HEK293 (cell line): ENCODE results near the gene DRC1.

Experiments used
- CTCF ChIA-PET: fragments of 350-600 bp; formaldehyde crosslinking; extraction: SDS; loops from one replicate; lab custom pipeline; 2021; ENCODE audit warnings: antibody characterized with exemption; lab: Yijun Ruan, JAX
- POLR2A ChIA-PET: fragments of 300-600 bp; formaldehyde crosslinking; extraction: SDS; loops from one replicate; lab custom pipeline; 2020; ENCODE audit warnings: antibody characterized with exemption, inconsistent platforms; lab: Yijun Ruan, JAX
- H3K27ac ChIP-seq: fragments of 200-500 bp; sonication (Bioruptor generic); 2 replicates; pipeline ENCODE4 v1.5.1; 2014; ENCODE audit warnings: low read depth, low read length, control low read depth, inconsistent platforms; ENCODE audit errors: extremely low read depth
- H3K36me3 ChIP-seq, 2 experiments: fragments of 200-500 bp in 1 of 2; sonication (Bioruptor generic) in 1 of 2; 1 replicate in 1 of 2; 2 replicates in 1 of 2; pipeline ENCODE4 v1.5.1; 2014 to 2017; ENCODE audit warnings: inconsistent platforms in 2 of 2, low read length in 2 of 2; ENCODE audit not compliant: control insufficient read depth in 2 of 2, insufficient read depth in 1 of 2
- H3K4me1 ChIP-seq: fragments of 200-500 bp; sonication (Bioruptor generic); 2 replicates; pipeline ENCODE4 v1.5.1; 2014; ENCODE audit warnings: mild to moderate bottlenecking, low read length, inconsistent platforms; ENCODE audit not compliant: control insufficient read depth, insufficient read depth
- H3K4me3 ChIP-seq: 2 replicates; pipeline ENCODE4 v1.5.1; 2011; ENCODE audit warnings: low read depth, mild to moderate bottlenecking, control low read depth, low read length, moderate library complexity
- H3K9me3 ChIP-seq: fragments of 200-500 bp; sonication (Bioruptor generic); 2 replicates; pipeline ENCODE4 v1.5.1; 2014; ENCODE audit warnings: low read depth, low read length, inconsistent platforms; ENCODE audit not compliant: control insufficient read depth, insufficient read depth
- BCL11A ChIP-seq: fragments of 450-650 bp; formaldehyde crosslinking; IDR thresholded peaks from 2 replicates; pipeline ENCODE4 v1.5.1; 2016; ENCODE audit warnings: low read depth, missing biosample characterization, missing genetic modification characterization
- BCL11B ChIP-seq: fragments of 450-650 bp; formaldehyde crosslinking; IDR thresholded peaks from 2 replicates; pipeline ENCODE4 v1.5.1; 2016; ENCODE audit warnings: low read depth, missing biosample characterization, missing genetic modification characterization
- EGR2 ChIP-seq: fragments of 450-650 bp; formaldehyde crosslinking; IDR thresholded peaks from 2 replicates; pipeline ENCODE4 v1.5.1; 2016; ENCODE audit warnings: low read depth, missing biosample characterization, missing genetic modification characterization
- OSR2 ChIP-seq: fragments of 450-650 bp; formaldehyde crosslinking; IDR thresholded peaks from 2 replicates; pipeline ENCODE4 v1.5.1; 2016; ENCODE audit warnings: missing biosample characterization, missing genetic modification characterization
- SALL2 ChIP-seq: fragments of 450-650 bp; formaldehyde crosslinking; IDR thresholded peaks from 2 replicates; pipeline ENCODE4 v1.5.0; 2017; ENCODE audit warnings: missing biosample characterization, mild to moderate bottlenecking, missing genetic modification characterization, borderline replicate concordance
- SP3 ChIP-seq: fragments of 450-650 bp; formaldehyde crosslinking; IDR thresholded peaks from 2 replicates; pipeline ENCODE4 v1.5.1; 2016; ENCODE audit warnings: missing biosample characterization, missing genetic modification characterization
- ZNF146 ChIP-seq: fragments of 450-650 bp; formaldehyde crosslinking; IDR thresholded peaks from 2 replicates; pipeline ENCODE4 v1.5.1; 2016; ENCODE audit warnings: missing biosample characterization, missing genetic modification characterization
- ZNF169 ChIP-seq: fragments of 450-650 bp; formaldehyde crosslinking; IDR thresholded peaks from 2 replicates; pipeline ENCODE4 v1.5.1; 2016; ENCODE audit warnings: missing biosample characterization, missing genetic modification characterization
- ZNF174 ChIP-seq: fragments of 450-650 bp; formaldehyde crosslinking; IDR thresholded peaks from 2 replicates; pipeline ENCODE4 v1.5.0; 2017; ENCODE audit warnings: missing biosample characterization, mild to moderate bottlenecking, missing genetic modification characterization
- ZNF324 ChIP-seq: fragments of 450-650 bp; formaldehyde crosslinking; IDR thresholded peaks from 2 replicates; pipeline ENCODE4 v1.5.1; 2016; ENCODE audit warnings: missing biosample characterization, missing genetic modification characterization
- ZNF416 ChIP-seq: fragments of 450-650 bp; formaldehyde crosslinking; IDR thresholded peaks from 2 replicates; pipeline ENCODE4 v1.5.1; 2016; ENCODE audit warnings: missing biosample characterization, missing genetic modification characterization
- ZNF544 ChIP-seq: fragments of 450-650 bp; formaldehyde crosslinking; IDR thresholded peaks from 2 replicates; pipeline ENCODE4 v1.5.0; 2017; ENCODE audit warnings: missing biosample characterization, missing genetic modification characterization
- ZNF548 ChIP-seq: fragments of 450-650 bp; formaldehyde crosslinking; IDR thresholded peaks from 2 replicates; pipeline ENCODE4 v1.5.1; 2016; ENCODE audit warnings: missing biosample characterization, missing genetic modification characterization
- ZNF571 ChIP-seq: fragments of 450-650 bp; formaldehyde crosslinking; IDR thresholded peaks from 2 replicates; pipeline ENCODE4 v1.5.0; 2017; ENCODE audit warnings: missing biosample characterization, missing genetic modification characterization
- ZNF585B ChIP-seq: fragments of 450-650 bp; formaldehyde crosslinking; IDR thresholded peaks from 2 replicates; pipeline ENCODE4 v1.5.1; 2016; ENCODE audit warnings: missing biosample characterization, missing genetic modification characterization
- ZNF670 ChIP-seq: fragments of 450-650 bp; formaldehyde crosslinking; IDR thresholded peaks from 2 replicates; pipeline ENCODE4 v1.5.1; 2016; ENCODE audit warnings: missing biosample characterization, missing genetic modification characterization, low read depth
- ZNF76 ChIP-seq: fragments of 450-650 bp; formaldehyde crosslinking; IDR thresholded peaks from 2 replicates; pipeline ENCODE4; 2016; ENCODE audit warnings: low read depth, missing biosample characterization, missing genetic modification characterization, borderline replicate concordance
- ZNF791 ChIP-seq: fragments of 450-650 bp; formaldehyde crosslinking; IDR thresholded peaks from 2 replicates; pipeline ENCODE4 v1.5.1; 2016; ENCODE audit warnings: missing biosample characterization, missing genetic modification characterization
- ZNF792 ChIP-seq: fragments of 450-650 bp; formaldehyde crosslinking; IDR thresholded peaks from 2 replicates; pipeline ENCODE4 v1.5.1; 2016; ENCODE audit warnings: missing biosample characterization, missing genetic modification characterization
- TF ChIP-seq, protein P1 (sequence below): fragments of 450-650 bp; formaldehyde crosslinking; IDR thresholded peaks from 2 replicates; pipeline ENCODE4 v1.5.1; 2016; ENCODE audit warnings: missing biosample characterization, missing genetic modification characterization
- TF ChIP-seq, protein P2 (sequence below): IDR thresholded peaks from 2 replicates; pipeline ENCODE4 v1.6.1; 2011; ENCODE audit warnings: mild to moderate bottlenecking, low read depth, low read length, borderline replicate concordance
- TF ChIP-seq, protein P3 (sequence below): fragments of 450-650 bp; formaldehyde crosslinking; IDR thresholded peaks from 2 replicates; pipeline ENCODE4 v1.5.1; 2016; ENCODE audit warnings: missing biosample characterization, missing genetic modification characterization
- TF ChIP-seq, protein P4 (sequence below): fragments of 450-650 bp; formaldehyde crosslinking; IDR thresholded peaks from 2 replicates; pipeline ENCODE4 v1.5.1; 2016; ENCODE audit warnings: missing biosample characterization, missing genetic modification characterization

Gene DRC1

DNA sequence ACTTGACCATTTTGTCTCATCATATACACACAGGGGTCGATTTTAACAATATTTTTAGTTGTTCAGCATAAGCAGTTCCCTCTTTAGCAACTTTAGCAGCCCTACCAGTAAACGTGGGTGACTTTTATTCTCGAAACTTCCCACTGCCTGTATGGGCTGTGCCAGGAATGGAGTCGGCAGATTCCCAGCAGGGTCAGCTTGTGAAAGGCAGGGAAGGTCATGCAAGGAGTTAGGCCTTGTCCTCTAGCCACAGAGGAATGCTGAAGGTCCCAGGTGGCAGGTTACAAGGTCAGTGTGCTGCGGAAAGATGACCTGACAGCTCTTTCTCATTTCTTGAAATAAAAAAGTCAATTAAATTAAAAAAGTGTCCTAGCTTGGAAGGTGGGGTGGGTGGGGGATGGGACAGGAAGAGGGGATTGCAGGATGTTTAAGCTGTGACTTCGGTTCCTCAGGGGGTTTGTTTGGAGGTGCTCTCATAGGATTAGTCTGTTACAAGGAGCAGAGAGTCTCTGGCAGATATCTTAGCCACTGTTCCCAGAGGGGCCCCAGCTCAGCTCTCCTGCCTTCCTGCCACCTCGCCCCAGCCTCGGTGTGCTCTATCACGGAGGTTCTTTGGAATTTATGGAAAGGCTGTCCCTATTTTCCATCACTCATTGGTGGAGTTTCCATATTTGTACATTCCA lies 21.4 kb downstream of the DRC1 start:
- ChIA-PET CTCF (no interaction called here), POLR2A (no interaction called here)
- Histone ChIP-seq H3K36me3 (no peaks in the 10 kb centered on the region), H3K4me3 (no peak overlapping the region), H3K9me3 (no peaks in the 10 kb centered on the region), H3K4me1 (no peaks in the 10 kb centered on the region), H3K27ac (no peak overlapping the region)
- TF ChIP-seq BCL11B (tag by site-specific recombination) (no peak), SP3 (tag by site-specific recombination) (no peak), ZNF324 (tag by site-specific recombination) (no peak), ZNF792 (no peak), ZNF169 (no peak), ZNF670 (tag by site-specific recombination) (no peak), SALL2 (tag by site-specific recombination) (no peak), BCL11A (no peak), ZNF571 (no peak)
- TF ChIP-seq, protein P1, sequence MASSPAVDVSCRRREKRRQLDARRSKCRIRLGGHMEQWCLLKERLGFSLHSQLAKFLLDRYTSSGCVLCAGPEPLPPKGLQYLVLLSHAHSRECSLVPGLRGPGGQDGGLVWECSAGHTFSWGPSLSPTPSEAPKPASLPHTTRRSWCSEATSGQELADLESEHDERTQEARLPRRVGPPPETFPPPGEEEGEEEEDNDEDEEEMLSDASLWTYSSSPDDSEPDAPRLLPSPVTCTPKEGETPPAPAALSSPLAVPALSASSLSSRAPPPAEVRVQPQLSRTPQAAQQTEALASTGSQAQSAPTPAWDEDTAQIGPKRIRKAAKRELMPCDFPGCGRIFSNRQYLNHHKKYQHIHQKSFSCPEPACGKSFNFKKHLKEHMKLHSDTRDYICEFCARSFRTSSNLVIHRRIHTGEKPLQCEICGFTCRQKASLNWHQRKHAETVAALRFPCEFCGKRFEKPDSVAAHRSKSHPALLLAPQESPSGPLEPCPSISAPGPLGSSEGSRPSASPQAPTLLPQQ (tag by site-specific recombination): no peak
- TF ChIP-seq, protein P2, sequence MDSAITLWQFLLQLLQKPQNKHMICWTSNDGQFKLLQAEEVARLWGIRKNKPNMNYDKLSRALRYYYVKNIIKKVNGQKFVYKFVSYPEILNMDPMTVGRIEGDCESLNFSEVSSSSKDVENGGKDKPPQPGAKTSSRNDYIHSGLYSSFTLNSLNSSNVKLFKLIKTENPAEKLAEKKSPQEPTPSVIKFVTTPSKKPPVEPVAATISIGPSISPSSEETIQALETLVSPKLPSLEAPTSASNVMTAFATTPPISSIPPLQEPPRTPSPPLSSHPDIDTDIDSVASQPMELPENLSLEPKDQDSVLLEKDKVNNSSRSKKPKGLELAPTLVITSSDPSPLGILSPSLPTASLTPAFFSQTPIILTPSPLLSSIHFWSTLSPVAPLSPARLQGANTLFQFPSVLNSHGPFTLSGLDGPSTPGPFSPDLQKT: no peak
- TF ChIP-seq, protein P3, sequence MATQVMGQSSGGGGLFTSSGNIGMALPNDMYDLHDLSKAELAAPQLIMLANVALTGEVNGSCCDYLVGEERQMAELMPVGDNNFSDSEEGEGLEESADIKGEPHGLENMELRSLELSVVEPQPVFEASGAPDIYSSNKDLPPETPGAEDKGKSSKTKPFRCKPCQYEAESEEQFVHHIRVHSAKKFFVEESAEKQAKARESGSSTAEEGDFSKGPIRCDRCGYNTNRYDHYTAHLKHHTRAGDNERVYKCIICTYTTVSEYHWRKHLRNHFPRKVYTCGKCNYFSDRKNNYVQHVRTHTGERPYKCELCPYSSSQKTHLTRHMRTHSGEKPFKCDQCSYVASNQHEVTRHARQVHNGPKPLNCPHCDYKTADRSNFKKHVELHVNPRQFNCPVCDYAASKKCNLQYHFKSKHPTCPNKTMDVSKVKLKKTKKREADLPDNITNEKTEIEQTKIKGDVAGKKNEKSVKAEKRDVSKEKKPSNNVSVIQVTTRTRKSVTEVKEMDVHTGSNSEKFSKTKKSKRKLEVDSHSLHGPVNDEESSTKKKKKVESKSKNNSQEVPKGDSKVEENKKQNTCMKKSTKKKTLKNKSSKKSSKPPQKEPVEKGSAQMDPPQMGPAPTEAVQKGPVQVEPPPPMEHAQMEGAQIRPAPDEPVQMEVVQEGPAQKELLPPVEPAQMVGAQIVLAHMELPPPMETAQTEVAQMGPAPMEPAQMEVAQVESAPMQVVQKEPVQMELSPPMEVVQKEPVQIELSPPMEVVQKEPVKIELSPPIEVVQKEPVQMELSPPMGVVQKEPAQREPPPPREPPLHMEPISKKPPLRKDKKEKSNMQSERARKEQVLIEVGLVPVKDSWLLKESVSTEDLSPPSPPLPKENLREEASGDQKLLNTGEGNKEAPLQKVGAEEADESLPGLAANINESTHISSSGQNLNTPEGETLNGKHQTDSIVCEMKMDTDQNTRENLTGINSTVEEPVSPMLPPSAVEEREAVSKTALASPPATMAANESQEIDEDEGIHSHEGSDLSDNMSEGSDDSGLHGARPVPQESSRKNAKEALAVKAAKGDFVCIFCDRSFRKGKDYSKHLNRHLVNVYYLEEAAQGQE (tag by site-specific recombination): no peak
- TF ChIP-seq, protein P4, sequence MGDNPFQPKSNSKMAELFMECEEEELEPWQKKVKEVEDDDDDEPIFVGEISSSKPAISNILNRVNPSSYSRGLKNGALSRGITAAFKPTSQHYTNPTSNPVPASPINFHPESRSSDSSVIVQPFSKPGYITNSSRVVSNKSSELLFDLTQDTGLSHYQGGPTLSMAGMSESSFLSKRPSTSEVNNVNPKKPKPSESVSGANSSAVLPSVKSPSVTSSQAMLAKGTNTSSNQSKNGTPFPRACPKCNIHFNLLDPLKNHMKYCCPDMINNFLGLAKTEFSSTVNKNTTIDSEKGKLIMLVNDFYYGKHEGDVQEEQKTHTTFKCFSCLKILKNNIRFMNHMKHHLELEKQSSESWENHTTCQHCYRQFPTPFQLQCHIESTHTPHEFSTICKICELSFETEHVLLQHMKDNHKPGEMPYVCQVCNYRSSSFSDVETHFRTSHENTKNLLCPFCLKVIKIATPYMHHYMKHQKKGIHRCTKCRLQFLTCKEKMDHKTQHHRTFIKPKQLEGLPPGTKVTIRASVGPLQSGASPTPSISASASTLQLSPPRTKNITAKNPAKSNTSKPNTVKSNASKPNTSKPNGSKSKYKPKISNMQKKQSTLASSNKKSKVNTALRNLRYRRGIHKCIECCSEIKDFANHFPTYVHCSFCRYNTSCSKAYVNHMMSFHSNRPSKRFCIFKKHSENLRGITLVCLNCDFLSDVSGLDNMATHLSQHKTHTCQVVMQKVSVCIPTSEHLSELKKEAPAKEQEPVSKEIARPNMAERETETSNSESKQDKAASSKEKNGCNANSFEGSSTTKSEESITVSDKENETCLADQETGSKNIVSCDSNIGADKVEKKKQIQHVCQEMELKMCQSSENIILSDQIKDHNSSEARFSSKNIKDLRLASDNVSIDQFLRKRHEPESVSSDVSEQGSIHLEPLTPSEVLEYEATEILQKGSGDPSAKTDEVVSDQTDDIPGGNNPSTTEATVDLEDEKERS (tag by site-specific recombination): no peak

DNA sequence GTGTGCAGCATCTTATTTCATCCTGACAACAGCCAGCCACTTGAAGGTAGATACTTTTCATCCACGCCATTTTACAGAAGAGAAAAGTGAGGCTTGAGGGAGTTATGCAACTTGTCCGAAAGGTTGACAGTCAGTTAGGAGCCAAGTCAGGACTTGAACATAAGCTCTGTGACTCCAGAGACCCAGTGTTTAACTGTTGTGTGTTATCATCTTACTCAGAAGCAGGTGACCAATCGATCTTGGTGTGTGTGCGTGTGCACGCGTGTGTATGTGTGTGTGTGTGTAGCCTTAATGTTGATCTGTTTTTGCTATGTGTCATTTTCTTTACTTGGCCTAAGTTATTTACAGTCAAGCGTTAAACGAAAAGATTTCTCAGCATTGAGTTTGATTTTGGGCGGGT lies 22.0 kb downstream of the DRC1 start:
- ChIA-PET CTCF (interaction anchor here (0.6 kb wide), 1 partner anchor 818 kb away, joined by 3 read pairs; no protein-coding TSS in a partner anchor), POLR2A (no interaction called here)
- H3K36me3 ChIP-seq: no peaks in the 10 kb centered on the region
- H3K4me1 ChIP-seq: no peaks in the 10 kb centered on the region
- H3K4me3 ChIP-seq: no peak overlapping the region
- H3K27ac ChIP-seq: no peak overlapping the region
- H3K9me3 ChIP-seq: no peaks in the 10 kb centered on the region
- TF ChIP-seq OSR2 (tag by site-specific recombination) (no peak), ZNF76 (tag by site-specific recombination) (no peak), EGR2 (tag by site-specific recombination) (no peak), ZNF174 (tag by site-specific recombination) (no peak), ZNF146 (tag by site-specific recombination) (no peak), ZNF544 (tag by site-specific recombination) (no peak), ZNF791 (tag by site-specific recombination) (no peak), ZNF416 (tag by site-specific recombination) (no peak), ZNF585B (tag by site-specific recombination) (no peak), ZNF548 (tag by site-specific recombination) (no peak)
- TF ChIP-seq, protein P4 (tag by site-specific recombination): no peak
